ENCODE data around the gene SSRP1. TPM values are rescaled to one million over a fixed set of nuclear protein-coding genes. Genes with fewer than 3 reads are reported as not detected.

Gene SSRP1
- polyA plus RNA-seq, 1 donor (not counting 4 experiments of a cell fraction or from before 2014, with no cell fraction given): 115 TPM

- H3K9ac ChIP-seq (ENCODE audit: control insufficient read depth, extremely low read depth, insufficient read depth, low read length): peak overlapping the region; percentile 33
- H3K27ac ChIP-seq (ENCODE audit: control insufficient read depth, insufficient read depth, low read length): peak overlapping the region; percentile 79
- FAIRE-seq (no peak), DNase-seq (ENCODE audit: low read depth, low spot score) (no peak)
- peak overlapping the region; percentile 49 for H3K4me2 ChIP-seq (ENCODE audit: control insufficient read depth, extremely low read depth, insufficient read depth, low read depth, low read length)
- no peaks in the 10 kb centered on the region for H3K9me3 ChIP-seq (ENCODE audit: control insufficient read depth, low read depth, low read length)
- dilution Hi-C loops (cut with MboI; ENCODE audit: extremely low pct_ligation_motif_present, low sequenced_read_pairs): no loop called here
- peaks cover 9% of the 10 kb centered on the region for H3K9me1 ChIP-seq (ENCODE audit: control insufficient read depth, extremely low read depth, insufficient read depth, low read length)
- no peaks in the 10 kb centered on the region for H3K27me3 ChIP-seq (ENCODE audit: control insufficient read depth, extremely low read depth, insufficient read depth, low read length)
- peaks cover 15% of the 10 kb centered on the region for H4K20me1 ChIP-seq (ENCODE audit: control insufficient read depth, extremely low read depth, insufficient read depth, low read length)
- peaks cover 60% of the 10 kb centered on the region for H3K79me2 ChIP-seq (ENCODE audit: control insufficient read depth, insufficient read depth, low read length)
- H3K36me3 ChIP-seq (ENCODE audit: control insufficient read depth in 2 of 2, extremely low read depth in 1 of 2, insufficient read depth in 2 of 2, low read length in 2 of 2): peaks cover 51 to 65% of the 10 kb centered on the region in 2 experiments
- H3K4me3 ChIP-seq (ENCODE audit: control insufficient read depth in 2 of 3, extremely low read depth in 1 of 3, insufficient read depth in 2 of 3, low read depth in 1 of 3, low read length in 3 of 3): peak overlapping the region in 2 of 3 experiments; percentile 5 to 8
- TF ChIP-seq EZH2 (IDR thresholded peaks at IDR 0.05; ENCODE audit: low read length): no peak
- no peak for TF ChIP-seq CTCF (optimal IDR thresholded peaks at IDR 0.05 in 1 of 3, IDR thresholded peaks at IDR 0.05 in 1 of 3, conservative IDR thresholded peaks at IDR 0.05 in 1 of 3; ENCODE audit: extremely low read depth in 1 of 3, insufficient read depth in 2 of 3, low read length in 3 of 3)
- H3K4me1 ChIP-seq (ENCODE audit: control insufficient read depth, extremely low read depth, insufficient read depth, low read length): peaks cover 87% of the 10 kb centered on the region
- H2AFZ ChIP-seq (ENCODE audit: control insufficient read depth, low read length): no peak overlapping the region
Observed at GRCh38 chr11:57308426-57309060, 27.1 kb downstream of the SSRP1 start.

- peak; percentile 87 for FAIRE-seq
- peak overlapping the region; percentile 49 for H3K4me2 ChIP-seq (ENCODE audit: control insufficient read depth, extremely low read depth, insufficient read depth, low read depth, low read length)
- H3K4me1 ChIP-seq (ENCODE audit: control insufficient read depth, extremely low read depth, insufficient read depth, low read length): peaks cover 87% of the 10 kb centered on the region
- H3K79me2 ChIP-seq (ENCODE audit: control insufficient read depth, insufficient read depth, low read length): peaks cover 68% of the 10 kb centered on the region
- H3K9me3 ChIP-seq (ENCODE audit: control insufficient read depth, low read depth, low read length): no peaks in the 10 kb centered on the region
- H3K36me3 ChIP-seq (ENCODE audit: control insufficient read depth in 2 of 2, extremely low read depth in 1 of 2, insufficient read depth in 2 of 2, low read length in 2 of 2): peaks cover 52 to 66% of the 10 kb centered on the region in 2 experiments
- peak overlapping the region in 1 of 3 experiments; percentile 5 for H3K4me3 ChIP-seq (ENCODE audit: control insufficient read depth in 2 of 3, extremely low read depth in 1 of 3, insufficient read depth in 2 of 3, low read depth in 1 of 3, low read length in 3 of 3)
- no peaks in the 10 kb centered on the region for H3K27me3 ChIP-seq (ENCODE audit: control insufficient read depth, extremely low read depth, insufficient read depth, low read length)
- no peak overlapping the region for H3K9ac ChIP-seq (ENCODE audit: control insufficient read depth, extremely low read depth, insufficient read depth, low read length)
- peak overlapping the region; percentile 79 for H3K27ac ChIP-seq (ENCODE audit: control insufficient read depth, insufficient read depth, low read length)
- dilution Hi-C loops (cut with MboI; ENCODE audit: extremely low pct_ligation_motif_present, low sequenced_read_pairs): no loop called here
- DNase-seq (ENCODE audit: low read depth, low spot score): no peak
- TF ChIP-seq CTCF (optimal IDR thresholded peaks at IDR 0.05 in 1 of 3, IDR thresholded peaks at IDR 0.05 in 1 of 3, conservative IDR thresholded peaks at IDR 0.05 in 1 of 3; ENCODE audit: extremely low read depth in 1 of 3, insufficient read depth in 2 of 3, low read length in 3 of 3): no peak
- no peak for TF ChIP-seq EZH2 (IDR thresholded peaks at IDR 0.05; ENCODE audit: low read length)
- no peak overlapping the region for H2AFZ ChIP-seq (ENCODE audit: control insufficient read depth, low read length)
- peaks cover 18% of the 10 kb centered on the region for H4K20me1 ChIP-seq (ENCODE audit: control insufficient read depth, extremely low read depth, insufficient read depth, low read length)
- H3K9me1 ChIP-seq (ENCODE audit: control insufficient read depth, extremely low read depth, insufficient read depth, low read length): peaks cover 9% of the 10 kb centered on the region
Observed at GRCh38 chr11:57307666-57308270, 27.9 kb downstream of the SSRP1 start.

All from keratinocyte (primary cell).